Common myeloid progenitor, CD34-positive (primary cell): ENCODE results near the gene RCOR1.
"Not testable (repeated sequence)": the region's sequence is repeated elsewhere in the genome, so short reads cannot be mapped to it uniquely, and the experiment has no call there.

Experiments used
- CTCF ChIA-PET: fragments of 350-600 bp; sonication (Branson Sonifier 250); formaldehyde crosslinking; loops from one replicate; lab custom pipeline; 2021; ENCODE audit warnings: antibody characterized with exemption; lab: Charles Lee
- POLR2A ChIA-PET: fragments of 350-600 bp; sonication (Branson Sonifier 250); formaldehyde crosslinking; loops from one replicate; lab custom pipeline; 2021; ENCODE audit warnings: antibody characterized with exemption; lab: Charles Lee
- DNase-seq, 3 donors: peaks; one replicate each; pipeline versions ENCODE4 v3.0.0 to v3.0.0-alpha.2; 2013
- H3K27ac ChIP-seq, 2 experiments: 1 replicate in 1 of 2; 2 replicates in 1 of 2; pipeline ENCODE4 v1.7.0; 2013; ENCODE audit warnings: inconsistent platforms in 2 of 2, low read length in 2 of 2, mild to moderate bottlenecking in 2 of 2, low read depth in 1 of 2, moderate library complexity in 1 of 2; ENCODE audit not compliant: severe bottlenecking in 2 of 2, insufficient read depth in 1 of 2, poor library complexity in 1 of 2
- H3K27me3 ChIP-seq, 5 experiments: replicated peaks in 2 of 5; 1 replicate in 3 of 5; 2 replicates in 2 of 5; pipeline versions ENCODE4 v1.6.1 to v1.7.0; 2013; ENCODE audit warnings: low read length in 4 of 5, mild to moderate bottlenecking in 2 of 5, moderate library complexity in 2 of 5, inconsistent platforms in 1 of 5; ENCODE audit not compliant: insufficient read depth in 5 of 5, control insufficient read depth in 4 of 5
- H3K36me3 ChIP-seq, 4 experiments: 1 replicate in 2 of 4; 2 replicates in 2 of 4; pipeline versions ENCODE4 v1.6.1 to v1.7.0; 2013; ENCODE audit warnings: low read length in 3 of 4, control low read depth in 1 of 4, mild to moderate bottlenecking in 1 of 4; ENCODE audit not compliant: control insufficient read depth in 4 of 4, insufficient read depth in 4 of 4
- H3K4me1 ChIP-seq, 4 experiments: 1 replicate in 3 of 4; 2 replicates in 1 of 4; pipeline versions ENCODE4 v1.6.1 to v1.7.1; 2013; ENCODE audit warnings: low read length in 3 of 4, mild to moderate bottlenecking in 3 of 4, control low read depth in 1 of 4, inconsistent platforms in 1 of 4, moderate library complexity in 1 of 4; ENCODE audit not compliant: control insufficient read depth in 4 of 4, insufficient read depth in 4 of 4; ENCODE audit errors: control extremely low read depth in 1 of 4
- H3K4me3 ChIP-seq, 7 experiments: 1 replicate in 4 of 7; 2 replicates in 3 of 7; pipeline versions ENCODE4 v1.5.1 to v1.7.0; 2013; ENCODE audit warnings: mild to moderate bottlenecking in 7 of 7, low read length in 6 of 7, moderate library complexity in 6 of 7, inconsistent platforms in 2 of 7, low read depth in 2 of 7, control low read depth in 1 of 7; ENCODE audit not compliant: insufficient read depth in 4 of 7, control insufficient read depth in 1 of 7; ENCODE audit errors: extremely low read depth in 1 of 7
- H3K9me3 ChIP-seq, 5 experiments: 1 replicate in 4 of 5; 2 replicates in 1 of 5; pipeline versions ENCODE4 v1.6.1 to v1.7.1; 2013; ENCODE audit warnings: low read length in 4 of 5, mild to moderate bottlenecking in 2 of 5, inconsistent platforms in 1 of 5, low read depth in 1 of 5, moderate library complexity in 1 of 5; ENCODE audit not compliant: control insufficient read depth in 4 of 5, insufficient read depth in 2 of 5; ENCODE audit errors: control extremely low read depth in 1 of 5
- WGBS: methylation state at CpG from one replicate; pipeline ENCODE4 v1.1.5; 2013; ENCODE audit not compliant: insufficient coverage; 5-methylcytosine and 5-hydroxymethylcytosine counted together

Gene RCOR1

GRCh38 chr14:102616318-102616717 lies 23.9 kb downstream of the RCOR1 start:
- CTCF ChIA-PET: interaction anchor here (1.0 to 4.5 kb wide), 3 partner anchors 10 to 21 kb away, joined by 3 to 20 read pairs (median 3); no protein-coding TSS in a partner anchor
- Histone ChIP-seq H3K4me1 (peaks cover 0 to 16% (median 7%) of the 10 kb centered on the region in 4 experiments), H3K27ac (no peak overlapping the region), H3K9me3 (no peaks in the 10 kb centered on the region), H3K36me3 (peaks cover 0 to 4% (median 0%) of the 10 kb centered on the region in 4 experiments), H3K4me3 (no peak overlapping the region), H3K27me3 (no peaks in the 10 kb centered on the region)
- no CpG with 5 or more reads among the region's 2 CpGs for WGBS
- no peak for DNase-seq
- POLR2A ChIA-PET: interaction anchor here (0.5 to 1.0 kb wide), 4 partner anchors 22 to 768 kb away, joined by 3 to 5 read pairs (median 3); no protein-coding TSS in a partner anchor

- H3K4me1 ChIP-seq: peaks cover 0 to 14% (median 7%) of the 10 kb centered on the region in 4 experiments
- no peak overlapping the region for H3K4me3 ChIP-seq
- H3K36me3 ChIP-seq: peaks cover 0 to 4% (median 0%) of the 10 kb centered on the region in 4 experiments
- POLR2A ChIA-PET: interaction anchor here (0.5 to 1.0 kb wide), 4 partner anchors 22 to 767 kb away, joined by 3 to 5 read pairs (median 3); no protein-coding TSS in a partner anchor
- WGBS: no CpG with 5 or more reads among the region's 3 CpGs
- no peaks in the 10 kb centered on the region for H3K27me3 ChIP-seq
- H3K9me3 ChIP-seq: no peaks in the 10 kb centered on the region
- no peak for DNase-seq
- no peak overlapping the region for H3K27ac ChIP-seq
- CTCF ChIA-PET: interaction anchor here (1.0 to 4.5 kb wide), 3 partner anchors 10 to 22 kb away, joined by 3 to 20 read pairs (median 3); no protein-coding TSS in a partner anchor
Measured at GRCh38 chr14:102616799-102617198, 24.4 kb downstream of the RCOR1 start.

- POLR2A ChIA-PET: interaction anchor here (0.6 to 1.3 kb wide), 2 partner anchors 10 to 16 kb away, joined by 3 to 4 read pairs; no protein-coding TSS in a partner anchor
- not testable (repeated sequence) for H3K27ac ChIP-seq, H3K9me3 ChIP-seq, DNase-seq, H3K4me3 ChIP-seq, H3K27me3 ChIP-seq, H3K36me3 ChIP-seq
- peaks cover 0 to 20% (median 13%) of the 10 kb centered on the region in 4 experiments for H3K4me1 ChIP-seq
- 100% methylated on average over 5 of the region's 6 CpGs for whole genome bisulfite sequencing
- CTCF ChIA-PET: interaction anchor here (0.7 to 2.6 kb wide), 4 partner anchors 8 to 94 kb away, joined by 3 to 14 read pairs (median 4); no protein-coding TSS in a partner anchor
Measured at GRCh38 chr14:102619012-102619411, 26.6 kb downstream of the RCOR1 start.

DNA sequence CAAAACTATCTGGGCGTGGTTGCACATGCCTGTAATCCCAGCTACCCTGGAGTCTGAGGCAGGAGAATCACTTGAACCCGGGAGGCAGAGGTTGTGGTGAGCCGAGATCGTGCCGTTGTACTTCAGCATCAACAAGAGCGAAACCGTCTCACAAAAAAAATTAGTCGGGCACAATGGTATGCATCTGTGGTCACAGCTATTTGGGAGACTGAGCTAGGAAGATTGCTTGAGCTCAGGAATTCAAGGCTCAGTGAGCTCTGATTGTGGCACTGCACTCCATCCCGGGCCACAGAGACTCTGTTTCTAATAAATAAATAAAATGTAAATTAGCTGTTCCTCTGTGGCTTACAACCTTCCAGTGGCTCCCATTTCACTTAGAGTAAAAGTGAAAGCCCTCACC lies 28.0 kb downstream of the RCOR1 start:
- Histone ChIP-seq H3K27me3 (no peaks in the 10 kb centered on the region), H3K4me3 (no peak overlapping the region), H3K4me1 (peaks cover 0 to 22% (median 13%) of the 10 kb centered on the region in 4 experiments), H3K36me3 (peaks cover 0 to 8% (median 0%) of the 10 kb centered on the region in 4 experiments), H3K27ac (no peak overlapping the region), H3K9me3 (no peaks in the 10 kb centered on the region)
- ChIA-PET CTCF (interaction anchor here (0.8 to 2.6 kb wide), 6 partner anchors 9 to 96 kb away, joined by 3 to 14 read pairs (median 3); no protein-coding TSS in a partner anchor), POLR2A (interaction anchor here (1.3 kb wide), 1 partner anchor 9 kb away, joined by 4 read pairs; no protein-coding TSS in a partner anchor)
- WGBS: 97% methylated on average over 8 of the region's 9 CpGs
- no peak for DNase-seq

DNA sequence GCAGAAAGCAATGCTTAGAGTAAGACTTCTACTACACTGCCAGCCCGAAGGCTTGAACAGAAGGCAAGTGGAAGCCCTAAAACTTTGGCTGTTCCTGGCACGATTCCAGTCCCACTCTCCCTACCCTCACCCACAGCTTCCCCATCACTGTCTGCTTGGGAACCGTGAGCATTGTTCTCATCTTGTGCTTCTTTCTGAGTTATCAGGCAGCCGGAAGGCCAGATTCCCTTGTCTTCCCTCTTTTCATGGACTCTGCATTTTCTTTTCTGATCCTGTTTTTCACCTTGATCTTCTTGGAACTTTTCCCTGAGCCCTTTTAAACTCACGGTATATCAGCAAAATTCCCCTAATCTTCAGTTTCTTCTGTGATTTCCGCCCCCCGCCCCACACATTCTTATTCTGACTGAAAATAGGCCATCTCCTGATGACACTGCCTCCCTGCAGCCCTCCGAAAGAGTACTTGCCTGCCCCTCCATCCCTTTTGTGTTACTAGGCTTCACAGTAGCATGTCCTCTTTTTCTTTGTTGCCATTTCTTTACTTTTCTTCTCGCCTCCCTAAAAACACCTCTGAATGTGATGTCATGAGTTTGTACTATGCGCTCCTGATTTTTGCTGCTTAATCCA lies 29.9 kb downstream of the RCOR1 start:
- H3K9me3 ChIP-seq: no peaks in the 10 kb centered on the region
- DNase-seq: peak in 2 of 3 donors; percentile 65 to 73
- CTCF ChIA-PET: interaction anchor here (1.0 to 1.1 kb wide), 2 partner anchors 12 to 27 kb away, joined by 3 to 5 read pairs; no protein-coding TSS in a partner anchor
- 58% methylated on average over 7 of the region's 10 CpGs for WGBS
- H3K4me1 ChIP-seq: peaks cover 0 to 16% (median 10%) of the 10 kb centered on the region in 4 experiments
- H3K27me3 ChIP-seq: no peaks in the 10 kb centered on the region
- H3K27ac ChIP-seq: no peak overlapping the region
- peaks cover 0 to 3% (median 0%) of the 10 kb centered on the region in 4 experiments for H3K36me3 ChIP-seq
- POLR2A ChIA-PET: no interaction called here
- H3K4me3 ChIP-seq: no peak overlapping the region

DNA sequence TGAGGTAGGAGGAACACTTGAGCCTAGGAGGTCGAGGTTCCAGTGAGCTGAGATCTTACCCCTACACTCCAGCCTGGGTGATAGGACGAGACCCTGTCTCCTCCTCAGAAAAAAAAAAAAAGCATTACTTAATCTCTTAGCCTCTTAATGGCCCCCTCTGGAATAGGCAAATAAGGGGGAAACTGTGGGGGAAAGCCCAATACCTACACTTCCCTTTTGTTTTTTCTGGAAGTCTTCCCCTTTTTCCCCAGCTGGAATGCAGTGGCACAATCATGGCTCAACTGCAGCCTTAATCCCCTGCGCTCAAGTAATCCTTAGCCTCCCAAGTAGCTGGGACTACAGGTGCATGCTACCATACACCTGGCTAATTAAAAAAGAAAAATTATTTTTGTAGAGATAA lies 32.2 kb downstream of the RCOR1 start:
- no peaks in the 10 kb centered on the region for H3K27me3 ChIP-seq
- H3K4me3 ChIP-seq: no peak overlapping the region
- no CpG with 5 or more reads among the region's 3 CpGs for WGBS
- H3K27ac ChIP-seq: no peak overlapping the region
- H3K36me3 ChIP-seq: peaks cover 0 to 3% (median 0%) of the 10 kb centered on the region in 4 experiments
- DNase-seq: no peak
- ChIA-PET POLR2A (no interaction called here), CTCF (interaction anchor here (0.9 to 1.6 kb wide), 4 partner anchors 30 to 39 kb away, joined by 3 to 4 read pairs (median 4); no protein-coding TSS in a partner anchor)
- H3K9me3 ChIP-seq: no peaks in the 10 kb centered on the region
- peaks cover 7 to 36% (median 20%) of the 10 kb centered on the region in 4 experiments for H3K4me1 ChIP-seq
